Measurements from ENCODE around the gene MAP2.

DNA sequence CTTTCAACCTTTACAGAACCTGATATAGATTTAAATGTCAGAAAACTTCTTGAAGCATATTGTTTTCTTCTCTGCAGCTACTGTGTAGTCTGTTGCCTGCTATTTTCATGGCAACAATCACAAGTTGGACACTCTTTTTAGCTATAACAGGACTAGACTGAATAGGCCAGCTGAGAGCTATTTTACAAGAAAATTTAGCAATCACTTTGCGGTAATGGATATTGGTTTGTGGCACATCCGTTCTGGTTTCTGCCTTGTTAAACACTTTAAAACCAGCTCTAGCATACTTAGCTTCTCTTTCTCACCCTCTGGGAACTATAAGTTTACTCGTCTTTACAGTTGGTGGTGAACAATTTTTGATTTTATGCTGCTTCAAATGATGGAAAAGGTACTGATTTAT lies 125.7 kb downstream of the MAP2 start:
- TF ChIP-seq POLR2A (IDR thresholded peaks at IDR 0.05; ENCODE audit: low read depth, low read length) = no peak
- no peak for TF ChIP-seq TAF1 (IDR thresholded peaks at IDR 0.05; ENCODE audit: low read depth, low read length)
- no peak for TF ChIP-seq POLR2AphosphoS5 (IDR thresholded peaks at IDR 0.05; ENCODE audit: low read depth, low read length)
- TF ChIP-seq POU2F2 (IDR thresholded peaks at IDR 0.05; ENCODE audit: low read depth, low read length) = no peak

Data from GM12891 (cell line).